D721Med (cell line): ENCODE results near the gene ARHGDIB.
A peak's percentile ranks its signal among the peaks of the same experiment; 100 is the strongest.

Experiments used
- DNase-seq: peaks from one replicate; pipeline ENCODE4 v3.0.0; 2011; ENCODE audit warnings: low spot score; ENCODE audit not compliant: insufficient read length
- FAIRE-seq: peaks from 2 replicates; lab custom pipeline; 2011; peaks lifted over from hg19 to GRCh38; lab: Jason Lieb, UNC
- CTCF ChIP-seq: IDR thresholded peaks from 2 replicates; pipeline ENCODE4 v1.5.1; 2012; ENCODE audit warnings: mild to moderate bottlenecking, control low read depth; ENCODE audit not compliant: insufficient read depth; ENCODE audit errors: missing control alignments

ARHGDIB gene

DNA sequence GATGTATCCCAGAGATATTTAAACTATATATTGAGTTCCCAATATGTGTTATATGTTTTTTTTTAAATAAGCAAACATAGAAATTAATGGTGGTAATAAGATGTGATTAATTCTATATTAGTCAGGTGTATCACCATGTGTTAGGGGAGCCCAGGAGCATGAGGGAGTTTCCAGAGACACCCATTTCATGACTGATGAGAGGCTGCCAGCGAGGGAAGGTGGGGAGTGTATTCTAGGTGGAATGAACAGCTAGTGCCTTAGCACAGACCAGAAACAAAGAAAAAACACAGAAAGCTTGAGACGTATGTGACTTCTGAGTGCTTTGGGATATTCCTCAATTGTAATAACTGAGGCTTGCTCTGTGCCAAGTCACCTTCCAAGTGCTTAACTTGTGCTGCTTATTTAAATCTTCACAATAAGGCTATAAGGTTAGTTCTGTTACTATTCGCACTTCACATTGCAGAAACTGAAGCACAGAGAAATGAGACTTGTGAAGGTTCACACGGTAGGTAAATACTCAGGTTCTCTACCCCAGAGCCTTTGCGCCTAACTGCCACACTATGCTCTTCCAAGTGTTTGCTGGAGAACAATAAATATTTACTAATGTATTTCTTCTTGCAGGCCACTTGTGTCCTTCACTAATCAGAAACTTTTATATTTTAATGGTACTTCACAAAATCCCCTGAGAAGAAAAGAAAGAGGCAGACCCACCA, 57.9 kb downstream of the ARHGDIB start:
- DNase-seq: no peak
- no peak for FAIRE-seq
- TF ChIP-seq CTCF: no peak

GRCh38 chr12:14902465-14902864, 58.9 kb downstream of the ARHGDIB start:
- no peak for FAIRE-seq
- TF ChIP-seq CTCF: no peak
- DNase-seq: no peak

DNA sequence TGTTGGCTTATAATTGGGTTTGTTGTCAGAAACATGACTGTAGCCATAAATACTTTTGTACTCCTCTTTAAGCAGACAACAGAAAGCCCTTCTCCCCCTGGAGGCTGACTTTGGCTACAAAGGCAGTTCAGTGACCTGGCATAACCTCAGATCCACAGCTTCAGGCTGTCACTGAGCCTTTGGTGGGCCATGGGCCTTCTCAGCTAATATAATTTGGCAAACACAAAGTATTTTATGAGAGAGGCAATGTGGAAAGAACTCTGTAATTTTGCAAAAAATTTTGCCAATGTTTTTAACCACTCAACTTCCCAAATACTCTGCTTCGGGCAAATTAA, 60.2 kb downstream of the ARHGDIB start:
- no peak for TF ChIP-seq CTCF
- FAIRE-seq (no peak), DNase-seq (no peak)

- no peak for DNase-seq
- TF ChIP-seq CTCF: no peak
- peak; percentile 25 for FAIRE-seq
Observed at GRCh38 chr12:14900521-14901227, 60.7 kb downstream of the ARHGDIB start.

DNA sequence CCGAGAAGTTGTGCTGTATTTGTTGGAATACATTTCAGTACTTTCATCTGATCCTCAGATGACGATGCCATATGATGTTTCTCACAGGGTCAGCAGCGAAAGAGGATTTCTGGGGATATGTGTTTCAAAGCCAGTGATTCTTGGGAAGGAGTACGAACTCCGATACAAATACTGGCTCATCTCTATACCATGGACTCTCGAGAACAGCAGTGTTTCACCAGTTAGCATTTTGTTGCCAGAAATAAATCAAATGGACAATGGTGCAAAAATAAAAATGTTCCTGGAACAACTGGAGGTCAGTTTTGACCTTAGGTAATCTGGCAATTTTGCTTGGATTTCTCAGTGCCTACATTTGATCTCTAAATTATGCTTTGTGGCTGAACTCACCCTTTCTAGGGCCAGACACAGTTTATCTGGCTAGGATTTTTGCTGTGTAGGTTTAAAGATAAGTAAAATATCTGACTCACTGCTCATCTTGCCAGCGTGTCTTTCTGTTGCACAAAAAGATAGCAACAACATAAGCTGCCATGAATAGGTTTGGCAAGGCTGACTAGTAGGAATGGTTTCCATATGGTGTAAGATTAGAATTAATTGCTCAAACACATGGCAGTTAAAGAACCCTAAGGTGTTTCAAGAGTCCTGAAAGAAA, 64.8 kb downstream of the ARHGDIB start:
- peak; percentile 83 for FAIRE-seq
- DNase-seq: no peak
- no peak for TF ChIP-seq CTCF

- DNase-seq (no peak), FAIRE-seq (peak; percentile 55)
- no peak for TF ChIP-seq CTCF
Observed at GRCh38 chr12:14893506-14894250, 67.7 kb downstream of the ARHGDIB start.
